Measurements from ENCODE around the gene CD109.

Gene CD109

GRCh38 chr6:73766040-73766439, 70.0 kb downstream of the CD109 start:
- no peak for TF ChIP-seq CTCF (IDR thresholded peaks at IDR 0.05)

- TF ChIP-seq CTCF (IDR thresholded peaks at IDR 0.05): no peak
Observed at GRCh38 chr6:73768558-73768957, 72.6 kb downstream of the CD109 start.

- TF ChIP-seq CTCF (IDR thresholded peaks at IDR 0.05): no peak
Observed at GRCh38 chr6:73769976-73770375, 74.0 kb downstream of the CD109 start.

- TF ChIP-seq CTCF (IDR thresholded peaks at IDR 0.05): no peak
Observed at GRCh38 chr6:73774311-73774774, 78.3 kb downstream of the CD109 start.

- TF ChIP-seq CTCF (IDR thresholded peaks at IDR 0.05): no peak
Observed at GRCh38 chr6:73779943-73780342, 83.9 kb downstream of the CD109 start.

- TF ChIP-seq CTCF (IDR thresholded peaks at IDR 0.05): no peak
Observed at GRCh38 chr6:73782911-73783310, 86.9 kb downstream of the CD109 start.

- no peak for TF ChIP-seq CTCF (IDR thresholded peaks at IDR 0.05)
Observed at GRCh38 chr6:73784726-73785505, 88.9 kb downstream of the CD109 start.
